Kidney (tissue), 14 donors: ENCODE data around the gene GNAO1. TPM values are rescaled to one million over a fixed set of nuclear protein-coding genes. Genes with fewer than 3 reads are reported as not detected.

ENCODE experiments used
- DNase-seq, 5 donors: peaks; one replicate each; pipeline ENCODE4 v3.0.0-alpha.2; 2013 to 2020
- FAIRE-seq: peaks from 2 replicates; lab custom pipeline; 2012; peaks lifted over from hg19 to GRCh38; lab: Jason Lieb, UNC
- H3K27ac ChIP-seq, 2 donors: one replicate each; pipeline ENCODE4 v1.7.0; 2013; ENCODE audit warnings: low read depth in 2 of 2, low read length in 2 of 2, inconsistent platforms in 1 of 2
- H3K27me3 ChIP-seq: one replicate; pipeline ENCODE4 v1.7.1; 2013; ENCODE audit warnings: low read length, inconsistent platforms; ENCODE audit not compliant: control insufficient read depth, insufficient read depth
- H3K36me3 ChIP-seq, 3 donors: one replicate each; pipeline versions ENCODE4 v1.7.0 to v1.7.1; 2013; ENCODE audit warnings: low read length in 3 of 3, control low read depth in 1 of 3, inconsistent platforms in 1 of 3; ENCODE audit not compliant: insufficient read depth in 3 of 3, control insufficient read depth in 2 of 3
- H3K4me1 ChIP-seq, 3 donors: one replicate each; pipeline versions ENCODE4 v1.7.0 to v1.7.1; 2013; ENCODE audit warnings: low read length in 3 of 3, inconsistent platforms in 1 of 3, low read depth in 1 of 3; ENCODE audit not compliant: control insufficient read depth in 2 of 3, insufficient read depth in 2 of 3
- H3K4me3 ChIP-seq, 3 donors: one replicate each; pipeline versions ENCODE4 v1.7.0 to v1.8.1; 2013; ENCODE audit warnings: low read length in 3 of 3, control low read depth in 1 of 3, inconsistent platforms in 1 of 3
- H3K9ac ChIP-seq, 3 donors: one replicate each; pipeline versions ENCODE4 v1.7.0 to v1.7.1; 2013; ENCODE audit warnings: low read length in 3 of 3, control low read depth in 1 of 3, inconsistent platforms in 1 of 3
- H3K9me3 ChIP-seq, 3 donors: one replicate each; pipeline versions ENCODE4 v1.7.0 to v1.7.1; 2013; ENCODE audit warnings: low read length in 3 of 3, control low read depth in 1 of 3, inconsistent platforms in 1 of 3; ENCODE audit not compliant: control insufficient read depth in 2 of 3, insufficient read depth in 1 of 3
- intact Hi-C: fragments of 100-400 bp; cut with DNase I; formaldehyde crosslinking; loops from one replicate; pipeline ENCODE4 v1.11.1; 2022
- polyA plus RNA-seq: library from polyadenylated mRNA; stranded (reverse); fragments of 350-450 nt; fragmentation: Illumina TruSeq; extraction: RNeasy Lipid Tissue Mini Kit (QIAGEN cat#74804); gene quantifications from one replicate; pipeline ENCODE4 v1.2.3, GENCODE V29; 2014; ENCODE audit warnings: low read depth, low replicate concordance; ENCODE audit not compliant: insufficient read depth
- total RNA-seq: library from RNA; stranded (reverse); fragmentation: NEBNext Ultra II Directional; extraction: Animal tissue kit (Norgen Biotek cat#: 25700); gene quantifications from one replicate; pipeline ENCODE4 v1.2.1, GENCODE V29; 2021
- TF ChIP-seq, protein P1 (sequence below): IDR thresholded peaks from 3 replicates; pipeline ENCODE4 v1.5.1; 2012; ENCODE audit warnings: mild to moderate bottlenecking, moderate library complexity, borderline replicate concordance; ENCODE audit not compliant: insufficient read depth; ENCODE audit errors: extremely low read depth
- donor health status: control.
- donor health status: control.
- donor health status: control.
- donor health status: control.
- donor health status: control.
- donor health status: DM: yes; HTN: yes; CAD: no.
- donor health status: Normal renal cell carcinoma (clear cell type).

The GNAO1 gene
- total and polyA plus RNA-seq, 2 donors from 2014 or later: 1.5 to 4.3 TPM

DNA sequence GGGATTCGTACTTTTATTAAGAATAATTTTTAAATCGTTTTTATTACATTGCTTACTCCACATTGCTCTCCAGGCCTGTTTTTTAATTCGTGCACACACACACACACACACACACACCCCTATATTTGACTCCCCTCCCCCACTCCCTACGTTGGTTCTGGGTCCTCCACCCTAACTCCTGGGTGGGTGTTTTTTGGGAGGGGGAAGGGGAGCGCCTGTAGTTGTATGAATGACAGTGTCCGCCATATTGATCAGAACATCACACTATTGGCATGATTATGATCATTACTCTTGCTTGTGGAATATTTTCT lies 1.3 kb downstream of the GNAO1 start:
- Histone ChIP-seq H3K9me3 (no peaks in the 10 kb centered on the region), H3K4me1 (no peaks in the 10 kb centered on the region), H3K27me3 (peaks cover 13% of the 10 kb centered on the region), H3K4me3 (no peak overlapping the region), H3K9ac (no peak overlapping the region), H3K36me3 (no peaks in the 10 kb centered on the region), H3K27ac (no peak overlapping the region)
- DNase-seq (no peak), FAIRE-seq (no peak)
- TF ChIP-seq, protein P1, sequence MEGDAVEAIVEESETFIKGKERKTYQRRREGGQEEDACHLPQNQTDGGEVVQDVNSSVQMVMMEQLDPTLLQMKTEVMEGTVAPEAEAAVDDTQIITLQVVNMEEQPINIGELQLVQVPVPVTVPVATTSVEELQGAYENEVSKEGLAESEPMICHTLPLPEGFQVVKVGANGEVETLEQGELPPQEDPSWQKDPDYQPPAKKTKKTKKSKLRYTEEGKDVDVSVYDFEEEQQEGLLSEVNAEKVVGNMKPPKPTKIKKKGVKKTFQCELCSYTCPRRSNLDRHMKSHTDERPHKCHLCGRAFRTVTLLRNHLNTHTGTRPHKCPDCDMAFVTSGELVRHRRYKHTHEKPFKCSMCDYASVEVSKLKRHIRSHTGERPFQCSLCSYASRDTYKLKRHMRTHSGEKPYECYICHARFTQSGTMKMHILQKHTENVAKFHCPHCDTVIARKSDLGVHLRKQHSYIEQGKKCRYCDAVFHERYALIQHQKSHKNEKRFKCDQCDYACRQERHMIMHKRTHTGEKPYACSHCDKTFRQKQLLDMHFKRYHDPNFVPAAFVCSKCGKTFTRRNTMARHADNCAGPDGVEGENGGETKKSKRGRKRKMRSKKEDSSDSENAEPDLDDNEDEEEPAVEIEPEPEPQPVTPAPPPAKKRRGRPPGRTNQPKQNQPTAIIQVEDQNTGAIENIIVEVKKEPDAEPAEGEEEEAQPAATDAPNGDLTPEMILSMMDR: no peak
- intact Hi-C loops: no loop called here

DNA sequence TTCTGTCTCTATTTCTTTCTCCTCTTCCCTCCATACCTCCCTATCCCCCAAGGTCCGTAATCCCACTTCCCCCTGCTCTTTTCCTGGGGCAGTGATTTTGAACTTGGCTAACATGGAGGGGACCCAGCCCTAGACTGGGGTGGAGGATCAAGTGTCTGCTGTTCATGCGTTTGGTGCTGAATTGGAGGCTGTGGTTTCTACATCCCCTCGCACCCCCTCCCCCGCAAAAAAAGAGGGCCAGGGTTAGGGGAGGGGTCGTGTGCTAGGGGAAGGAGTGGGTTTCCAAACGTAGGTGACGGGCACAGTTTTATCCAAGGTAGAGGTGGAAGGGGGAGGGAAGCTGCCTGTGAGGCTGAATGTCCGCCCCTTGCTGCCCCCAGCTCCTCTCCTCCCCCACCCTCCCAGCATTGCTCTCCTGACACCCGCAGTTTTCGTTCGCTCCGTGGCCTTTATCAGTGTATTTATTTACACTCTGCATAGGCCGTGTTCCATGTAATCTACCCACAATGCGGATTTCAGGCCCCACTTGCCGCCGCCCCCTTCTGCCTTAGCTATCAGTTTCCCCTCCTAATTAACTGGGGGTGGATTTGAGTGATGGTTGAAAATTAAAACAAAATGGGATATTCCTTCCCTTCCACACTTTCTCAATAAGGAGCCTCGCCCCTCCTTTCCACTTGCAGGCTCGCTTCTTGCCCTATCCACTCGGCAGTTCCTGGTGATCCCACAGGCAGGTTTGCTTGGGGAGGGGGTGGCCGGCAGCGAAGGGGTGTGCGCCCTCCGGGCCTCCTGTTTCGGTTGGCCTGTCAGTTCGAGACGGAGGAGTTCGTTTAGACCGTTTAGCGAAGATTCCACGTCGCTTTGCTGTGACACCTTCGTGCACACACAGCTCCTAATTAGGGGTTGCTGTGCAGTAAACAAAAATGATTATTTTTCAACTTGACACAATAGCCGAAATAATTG lies 2.0 kb downstream of the GNAO1 start:
- Histone ChIP-seq H3K36me3 (no peaks in the 10 kb centered on the region), H3K9ac (no peak overlapping the region), H3K27me3 (peaks cover 13% of the 10 kb centered on the region), H3K4me1 (no peaks in the 10 kb centered on the region), H3K27ac (no peak overlapping the region), H3K4me3 (no peak overlapping the region), H3K9me3 (no peaks in the 10 kb centered on the region)
- intact Hi-C loops: no loop called here
- FAIRE-seq: no peak
- peak in 2 of 5 donors; percentile 59 to 68 for DNase-seq
- TF ChIP-seq, protein P1: no peak

DNA sequence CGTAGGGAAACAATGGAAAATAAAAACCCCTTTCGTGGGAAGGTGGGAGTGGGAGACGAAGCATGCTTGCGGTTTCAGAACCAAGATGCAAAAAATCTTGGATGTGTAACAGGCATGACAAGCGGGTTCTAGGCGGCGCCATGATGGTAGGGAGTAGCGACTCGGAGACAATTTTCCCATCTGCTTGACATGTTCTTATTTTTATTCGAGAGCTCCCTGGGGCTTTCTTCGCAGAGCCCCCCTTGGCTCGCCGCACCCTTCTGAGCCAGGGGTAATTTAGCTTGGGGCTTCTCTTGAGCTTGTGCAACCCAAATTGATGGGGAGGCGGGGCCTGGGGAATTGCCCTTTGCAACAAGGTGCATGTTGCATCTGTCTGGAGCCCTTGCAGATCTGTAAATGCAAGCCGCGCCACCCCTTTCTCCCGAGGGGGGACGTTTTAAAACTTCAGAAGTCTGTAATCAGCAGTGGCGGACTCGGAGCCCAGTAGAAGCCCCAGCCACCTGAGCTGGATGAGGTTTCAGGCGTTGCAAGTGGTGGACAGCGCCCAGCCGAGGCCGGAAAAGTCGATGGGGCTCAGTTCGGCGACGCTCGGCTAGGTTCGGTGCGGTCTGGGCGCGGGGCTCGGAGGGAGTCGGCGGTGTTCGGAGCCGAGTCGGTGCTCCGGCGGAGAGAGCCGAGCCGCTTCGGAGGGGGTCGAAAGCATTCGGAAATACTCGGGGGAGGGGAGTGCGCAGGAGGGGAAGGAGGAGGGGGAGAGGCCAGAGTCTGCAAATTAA lies 2.9 kb downstream of the GNAO1 start:
- FAIRE-seq: no peak
- intact Hi-C loops: no loop called here
- TF ChIP-seq, protein P1: no peak
- peak; percentile 95 to 98 (median 97) for DNase-seq
- no peaks in the 10 kb centered on the region for H3K9me3 ChIP-seq
- peak overlapping the region; percentile 8 to 38 (median 33) for H3K4me3 ChIP-seq
- no peaks in the 10 kb centered on the region for H3K4me1 ChIP-seq
- no peaks in the 10 kb centered on the region for H3K36me3 ChIP-seq
- no peak overlapping the region for H3K27ac ChIP-seq
- no peak overlapping the region for H3K9ac ChIP-seq
- peaks cover 6% of the 10 kb centered on the region for H3K27me3 ChIP-seq
